Stimulated activated CD4-positive, alpha-beta T cell treated with anti-CD3 and anti-CD28 coated beads, Interleukin-1b, Interleukin-23, amount 100 ng/mL, for 4 hours (primary cell): ENCODE data around the gene RDH16.
"Not testable (repeated sequence)": the region's sequence is repeated elsewhere in the genome, so short reads cannot be mapped to it uniquely, and the experiment has no call there.

Experiments used
- DNase-seq, 2 donors: peaks; one replicate each; pipeline ENCODE4 v3.0.0-alpha.2; 2020; ENCODE audit warnings: low read depth in 2 of 2

Gene RDH16

GRCh38 chr12:56988207-56988739 is 30.9 kb upstream of the RDH16 start:
- no peak for DNase-seq

GRCh38 chr12:56987551-56988053 is 30.2 kb upstream of the RDH16 start:
- DNase-seq = peak; percentile 67 to 71

- no peak for DNase-seq
Measured at GRCh38 chr12:56987011-56987410, 29.6 kb upstream of the RDH16 start.

DNA sequence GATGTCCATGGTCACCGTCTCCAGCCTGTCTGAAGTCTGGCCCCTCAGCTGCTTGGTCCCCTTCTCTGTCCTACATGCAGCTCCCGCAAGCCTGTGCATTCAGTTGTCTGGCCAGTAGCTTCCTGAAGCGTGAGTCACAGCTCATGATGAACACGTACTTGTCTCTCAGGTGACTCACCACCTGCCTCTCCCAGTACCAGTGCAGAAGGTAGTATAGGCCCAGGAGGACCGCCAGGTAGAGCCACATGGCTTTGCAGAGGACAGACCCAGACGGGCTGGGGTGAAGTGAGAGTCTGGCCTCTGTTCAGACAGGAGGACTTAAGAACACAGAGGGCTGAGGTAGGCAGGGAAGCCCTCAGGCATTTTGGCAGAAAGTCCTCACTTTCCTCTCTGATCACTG is 28.3 kb upstream of the RDH16 start:
- DNase-seq = not testable (repeated sequence)

- DNase-seq = no peak
Measured at GRCh38 chr12:56983386-56983785, 26.0 kb upstream of the RDH16 start.

DNA sequence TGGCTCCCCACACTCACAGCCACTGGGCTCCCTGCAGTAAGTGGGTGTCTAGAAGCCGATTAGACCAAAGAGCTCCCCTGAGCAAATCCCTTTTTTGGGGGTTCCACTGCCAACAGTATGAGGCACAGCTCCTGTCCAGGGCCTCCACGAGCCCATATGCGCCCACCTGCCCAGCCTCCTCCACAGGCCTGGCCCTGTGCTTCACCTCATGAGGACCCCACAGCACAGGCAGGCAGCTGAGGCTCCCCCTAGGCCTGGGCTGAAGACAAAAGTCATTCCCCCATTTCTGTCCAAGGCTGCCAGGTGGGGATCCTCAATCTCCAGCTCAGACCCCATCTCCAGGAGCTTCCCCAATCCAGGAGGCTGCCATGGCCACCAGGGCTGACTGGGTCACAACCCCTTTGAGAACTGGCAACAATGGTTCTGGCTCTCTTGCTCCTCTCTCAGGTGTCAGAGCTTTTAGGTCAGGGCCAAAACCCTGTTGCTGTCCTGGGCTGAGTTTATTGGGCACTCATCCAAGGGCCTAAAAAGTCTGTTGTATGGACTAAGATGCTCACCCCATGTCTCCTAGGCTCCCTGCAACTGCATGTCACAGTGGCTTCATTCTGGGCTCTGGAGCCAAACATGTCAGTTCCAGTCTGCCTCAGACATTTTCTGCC is 25.3 kb upstream of the RDH16 start:
- DNase-seq = not testable (repeated sequence)

DNA sequence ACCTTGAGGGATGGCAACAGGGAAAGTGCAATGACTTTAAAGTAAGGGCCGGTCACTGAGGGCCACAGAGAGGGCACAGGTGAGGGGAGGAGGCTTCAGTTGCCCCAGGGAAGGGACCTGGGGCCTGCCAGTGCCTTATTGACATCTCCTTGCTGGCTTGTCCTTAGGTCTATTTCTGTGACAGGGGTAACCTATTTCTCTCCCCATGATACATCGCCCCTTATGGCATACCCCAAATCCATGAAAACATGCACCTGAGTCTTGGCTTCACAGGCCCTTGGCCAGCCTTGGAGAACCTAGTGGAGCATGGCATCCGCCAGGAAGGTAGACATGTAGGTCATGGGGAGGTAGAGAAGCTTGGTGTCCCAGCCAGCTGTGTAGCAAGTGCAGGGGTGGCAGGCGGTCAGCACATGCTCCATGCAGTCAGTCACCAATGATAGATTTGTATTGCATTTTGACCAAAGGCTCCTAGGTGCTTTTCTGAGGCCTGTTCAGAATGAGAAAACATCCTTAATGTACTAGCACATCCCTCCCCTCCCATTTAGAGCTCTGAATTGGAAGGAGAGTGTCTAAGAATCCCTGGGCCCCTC is 23.6 kb upstream of the RDH16 start:
- no peak for DNase-seq

- no peak for DNase-seq
Measured at GRCh38 chr12:56980268-56980667, 22.9 kb upstream of the RDH16 start.

GRCh38 chr12:56979628-56980027 is 22.2 kb upstream of the RDH16 start:
- DNase-seq = no peak

DNA sequence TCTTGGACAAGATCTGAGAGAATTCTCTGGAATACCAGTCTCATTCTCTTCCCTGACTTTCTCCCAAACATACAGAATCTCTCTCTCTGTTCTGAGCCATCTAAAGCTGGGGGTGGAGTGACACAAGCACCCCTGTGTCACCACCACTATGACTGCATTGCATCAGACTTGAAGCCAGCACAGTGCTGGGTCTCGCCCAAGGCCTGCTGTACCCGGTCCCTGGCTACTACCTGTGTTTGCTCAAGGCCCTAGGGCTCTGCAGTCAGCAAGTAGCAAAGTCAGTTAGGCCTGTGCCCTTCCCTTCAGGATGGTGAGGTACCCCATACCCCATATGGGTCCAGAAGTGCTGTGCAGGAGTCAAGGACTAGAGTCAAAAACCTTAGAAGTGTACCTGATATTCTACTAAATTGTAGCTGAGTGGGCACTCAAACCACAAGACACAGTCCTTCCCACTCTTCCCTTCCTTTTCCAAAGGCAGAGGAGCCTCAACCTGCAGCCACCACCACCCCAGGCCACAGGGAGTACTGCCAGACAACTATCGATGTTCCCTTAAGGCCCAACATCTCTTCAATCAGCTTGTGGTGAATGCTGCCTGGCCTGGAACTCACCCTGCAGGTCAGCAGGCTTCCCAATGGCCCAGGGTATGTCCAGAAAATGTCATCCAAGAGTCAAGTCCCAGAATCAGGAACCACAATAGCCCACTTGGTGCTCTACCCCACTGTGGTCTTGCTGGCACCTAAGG is 21.2 kb upstream of the RDH16 start:
- no peak for DNase-seq

DNA sequence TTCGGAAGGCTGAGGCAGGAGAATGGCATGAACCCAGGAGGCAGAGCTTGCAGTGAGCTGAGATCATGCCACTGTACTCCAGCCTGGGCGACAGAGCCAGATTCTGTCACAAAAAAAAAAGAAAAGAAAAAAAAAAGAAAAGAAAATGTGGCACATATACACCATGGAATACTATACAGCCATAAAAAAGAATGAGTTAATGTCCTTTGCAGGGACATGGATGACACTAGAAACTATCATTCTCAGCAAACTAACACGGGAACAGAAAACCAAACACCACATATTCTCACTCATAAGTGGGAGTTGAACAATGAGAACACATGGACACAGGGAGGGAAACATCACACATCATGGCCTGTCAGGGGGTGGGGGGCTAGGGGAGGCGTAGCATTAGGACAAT is 20.0 kb upstream of the RDH16 start:
- not testable (repeated sequence) for DNase-seq

GRCh38 chr12:56974224-56974623 is 16.8 kb upstream of the RDH16 start:
- DNase-seq = not testable (repeated sequence)

DNA sequence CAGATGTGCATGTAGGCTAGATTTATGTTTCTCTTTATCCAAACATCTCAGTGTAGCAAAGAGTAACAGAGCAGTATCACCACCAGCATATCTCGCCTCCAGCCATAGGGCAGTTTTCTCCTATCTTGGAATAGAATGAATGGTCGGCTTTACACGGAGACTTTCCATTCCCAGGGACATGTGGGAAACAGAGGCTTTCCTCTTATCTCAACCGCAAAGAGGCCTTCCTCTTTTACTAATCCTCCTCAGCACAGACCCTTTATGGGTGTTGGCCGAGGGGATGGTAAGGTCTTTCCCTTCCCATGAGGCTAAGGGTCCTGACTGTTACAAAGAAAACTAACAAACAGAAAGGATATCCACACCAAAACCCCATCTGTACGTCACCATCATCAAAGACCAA is 11.5 kb upstream of the RDH16 start:
- not testable (repeated sequence) for DNase-seq

DNA sequence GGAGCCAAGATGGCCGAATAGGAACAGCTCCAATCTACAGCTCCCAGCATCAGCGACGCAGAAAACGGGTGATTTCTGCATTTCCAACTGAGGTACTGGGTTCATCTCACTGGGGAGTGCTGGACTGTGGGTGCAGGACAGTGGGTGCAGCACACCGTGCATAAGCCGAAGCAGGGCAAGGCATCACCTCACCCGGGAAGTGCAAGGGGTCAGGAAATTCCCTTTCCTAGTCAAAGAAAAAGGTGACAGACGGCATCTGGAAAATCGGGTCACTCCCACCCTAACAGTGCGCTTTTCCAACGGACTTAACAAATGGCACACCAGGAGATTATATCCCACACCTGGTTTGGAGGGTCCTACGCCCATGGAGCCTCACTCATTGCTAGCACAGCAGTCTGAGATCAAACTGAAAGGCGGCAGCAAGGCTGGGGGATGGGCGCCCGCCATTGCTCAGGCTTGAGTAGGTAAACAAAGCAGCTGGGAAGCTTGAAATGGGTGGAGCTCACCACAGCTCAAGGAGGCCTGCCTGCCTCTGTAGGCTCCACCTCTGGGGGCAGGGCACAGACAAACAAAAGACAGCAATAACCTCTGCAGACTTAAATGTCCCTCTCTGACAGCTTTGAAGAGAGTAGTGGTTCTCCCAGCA is 8.7 kb upstream of the RDH16 start:
- DNase-seq = not testable (repeated sequence)

DNA sequence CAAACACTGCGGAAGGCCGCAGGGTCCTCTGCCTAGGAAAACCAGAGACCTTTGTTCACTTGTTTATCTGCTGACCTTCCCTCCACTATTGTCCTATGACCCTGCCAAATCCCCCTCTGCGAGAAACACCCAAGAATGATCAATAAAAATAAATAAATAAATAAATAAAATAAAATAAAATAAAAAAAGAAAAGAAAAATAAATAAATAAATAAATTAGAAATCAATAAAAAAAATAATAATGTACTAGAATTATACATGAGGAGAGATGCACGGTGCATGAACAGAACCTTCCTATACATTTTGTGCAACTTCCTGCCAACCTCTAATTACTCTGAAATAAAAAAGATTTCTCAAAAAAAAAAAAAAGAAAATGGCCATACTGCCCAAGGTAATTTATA is 7.7 kb upstream of the RDH16 start:
- DNase-seq = not testable (repeated sequence)

- DNase-seq = not testable (repeated sequence)
Measured at GRCh38 chr12:56963557-56963956, 6.1 kb upstream of the RDH16 start.

DNA sequence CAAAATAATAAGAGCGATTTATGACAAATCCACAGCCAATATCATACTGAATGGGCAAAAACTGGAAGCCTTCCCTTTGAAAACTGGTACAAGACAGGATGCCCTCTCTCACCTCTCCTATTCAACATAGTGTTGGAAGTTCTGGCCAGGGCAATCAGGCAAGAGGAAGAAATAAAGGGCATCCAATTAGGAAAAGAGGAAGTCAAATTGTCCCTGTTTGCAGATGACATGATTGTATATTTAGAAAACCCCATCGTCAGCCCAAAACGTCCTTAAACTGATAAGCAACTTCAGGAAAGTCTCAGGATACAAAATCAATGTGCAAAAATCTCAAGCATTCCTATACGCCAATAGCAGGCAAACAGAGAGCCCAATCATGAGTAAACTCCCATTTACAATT is 4.8 kb upstream of the RDH16 start:
- DNase-seq = not testable (repeated sequence)

DNA sequence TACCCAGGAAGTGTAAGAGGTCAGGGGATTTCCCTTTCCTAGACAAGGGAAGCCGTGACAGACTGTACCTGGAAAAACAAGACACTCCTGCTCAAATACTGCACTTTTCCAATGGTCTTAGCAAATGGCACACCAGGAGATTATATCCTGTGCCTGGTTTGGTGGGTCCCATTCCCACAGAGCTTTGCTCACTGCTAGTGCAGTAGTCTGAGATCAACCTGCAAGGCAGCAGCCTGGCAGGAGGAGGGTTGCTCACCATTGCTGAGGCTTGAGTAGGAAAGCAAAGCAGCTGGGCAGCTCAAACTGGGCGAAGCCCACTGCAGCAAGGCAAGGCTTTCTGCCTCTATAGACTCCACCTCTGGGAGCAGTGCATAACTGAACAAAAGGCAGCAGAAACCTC is 1.0 kb upstream of the RDH16 start:
- no peak for DNase-seq

- no peak for DNase-seq
Measured at GRCh38 chr12:56955631-56956256, 1.7 kb downstream of the RDH16 start.

DNA sequence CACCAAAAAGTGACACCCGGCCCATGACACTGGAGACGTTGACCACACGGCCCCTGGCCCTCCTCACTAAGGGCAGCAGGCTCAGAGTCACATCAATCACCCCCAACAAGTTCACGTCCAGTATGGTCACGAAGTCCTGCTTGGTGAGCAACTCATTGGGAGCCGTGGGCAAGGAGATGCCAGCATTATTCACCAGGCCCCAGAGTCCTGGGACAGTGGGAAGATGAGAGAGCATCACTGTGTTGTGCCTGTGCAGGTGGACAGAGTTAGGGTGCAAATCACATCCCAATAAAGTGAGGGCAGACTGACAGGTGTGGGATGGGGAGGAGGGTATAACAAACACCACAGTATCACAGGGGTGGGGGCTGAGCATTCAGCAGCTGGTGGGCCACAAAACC is 2.5 kb downstream of the RDH16 start:
- DNase-seq = no peak
